ENCODE data around the gene MUC4.

GRCh38 chr3:195708626-195709481, 102.9 kb downstream of the MUC4 start:
- TF ChIP-seq POLR2AphosphoS5 (IDR thresholded peaks at IDR 0.05) (no peak), POLR2A (IDR thresholded peaks at IDR 0.05) (no peak), CTCF (IDR thresholded peaks at IDR 0.05) (no peak), EP300 (IDR thresholded peaks at IDR 0.05) (no peak)
